ENCODE results near the gene S100PBP. TPM values are rescaled to one million over a fixed set of nuclear protein-coding genes. Genes with fewer than 3 reads are reported as not detected.

Gene S100PBP
- total and polyA plus RNA-seq, 2 of the 13 experiments (the other 11 are each of a cell fraction or from before 2014, with no cell fraction given) = 20.4 to 26.1 TPM

- TF ChIP-seq IRF1 (CRISPR knock-in tag; IDR thresholded peaks at IDR 0.05; ENCODE audit: low read depth) (peak; percentile 89; the same call in 1 of the 2 replicates), CCDC6 (CRISPR knock-in tag; IDR thresholded peaks at IDR 0.05) (peak; percentile 97), POLR2A (IDR thresholded peaks at IDR 0.05; ENCODE audit: insufficient read depth in 1 of 2, low read depth in 2 of 2, low read length in 2 of 2) (no peak), ZMYM2 (CRISPR knock-in tag; IDR thresholded peaks at IDR 0.05) (0 out of 2 replicates have a peak, but pooled peaks have one; percentile 43), FOXP4 (CRISPR knock-in tag; IDR thresholded peaks at IDR 0.05) (peak; percentile 44), TP53 (CRISPR knock-in tag; conservative IDR thresholded peaks at IDR 0.05) (peak; percentile 90; the same call in 1 of the 2 replicates), ZSCAN12 (CRISPR knock-in tag; IDR thresholded peaks at IDR 0.05) (peak; percentile 98), KLF9 (CRISPR knock-in tag; IDR thresholded peaks at IDR 0.05; ENCODE audit: low read depth) (peak; percentile 97), ZNF232 (CRISPR knock-in tag; IDR thresholded peaks at IDR 0.05; ENCODE audit: borderline replicate concordance) (peak; percentile 98), CC2D1A (CRISPR knock-in tag; IDR thresholded peaks at IDR 0.05) (peak; percentile 90), ZNF850 (CRISPR knock-in tag; conservative IDR thresholded peaks at IDR 0.05) (no peak), TERF1 (CRISPR knock-in tag; IDR thresholded peaks at IDR 0.05) (0 out of 2 replicates have a peak, but pooled peaks have one; percentile 50), KDM3A (CRISPR knock-in tag; IDR thresholded peaks at IDR 0.05; ENCODE audit: low read depth) (peak; percentile 90), FLYWCH1 (CRISPR knock-in tag; IDR thresholded peaks at IDR 0.05) (peak; percentile 98), CBFB (CRISPR knock-in tag; IDR thresholded peaks at IDR 0.05) (peak; percentile 85), IKZF1 (IDR thresholded peaks at IDR 0.05) (no peak), U2AF1 (optimal IDR thresholded peaks at IDR 0.05; ENCODE audit: low read depth, low read length) (no peak), DNMT3B (CRISPR knock-in tag; conservative IDR thresholded peaks at IDR 0.05) (peak; percentile 94), ZNF235 (CRISPR knock-in tag; IDR thresholded peaks at IDR 0.05; ENCODE audit: borderline replicate concordance) (peak; percentile 100), ZNF274 (CRISPR knock-in tag; IDR thresholded peaks at IDR 0.05) (peak; percentile 99), ZNF468 (CRISPR knock-in tag; IDR thresholded peaks at IDR 0.05) (peak; percentile 98), CEBPZ (IDR thresholded peaks at IDR 0.05; ENCODE audit: low read length) (no peak), EEA1 (CRISPR knock-in tag; IDR thresholded peaks at IDR 0.05; ENCODE audit: borderline replicate concordance) (peak; percentile 97), ZSCAN20 (CRISPR knock-in tag; IDR thresholded peaks at IDR 0.05; ENCODE audit: borderline replicate concordance) (peak; percentile 99)
Measured at GRCh38 chr1:32886004-32886827, 68.8 kb downstream of the S100PBP start, which contains the start of gene HPCA (continued).
